Gastrocnemius medialis (tissue), 4 donors: Measurements from ENCODE around the gene METTL23.

Experiments used
- POLR2A ChIP-seq, 2 donors: fragments of 450-650 bp; IDR thresholded peaks; one replicate each; pipeline ENCODE4 v1.6.1; 2017; ENCODE audit warnings: antibody characterized with exemption in 2 of 2, mild to moderate bottlenecking in 2 of 2, moderate library complexity in 2 of 2
- TF ChIP-seq, protein P1 (sequence below), 5 experiments: fragments of 450-650 bp in 3 of 5; fragments of 200-600 bp in 2 of 5; sonication (generic) in 2 of 5; IDR thresholded peaks in 4 of 5; conservative IDR thresholded peaks in 1 of 5; 1 replicate in 4 of 5; 2 replicates in 1 of 5; pipeline ENCODE4 v1.5.1; 2016 to 2019; ENCODE audit warnings: antibody characterized with exemption in 5 of 5, mild to moderate bottlenecking in 3 of 5, moderate library complexity in 3 of 5

DNA sequence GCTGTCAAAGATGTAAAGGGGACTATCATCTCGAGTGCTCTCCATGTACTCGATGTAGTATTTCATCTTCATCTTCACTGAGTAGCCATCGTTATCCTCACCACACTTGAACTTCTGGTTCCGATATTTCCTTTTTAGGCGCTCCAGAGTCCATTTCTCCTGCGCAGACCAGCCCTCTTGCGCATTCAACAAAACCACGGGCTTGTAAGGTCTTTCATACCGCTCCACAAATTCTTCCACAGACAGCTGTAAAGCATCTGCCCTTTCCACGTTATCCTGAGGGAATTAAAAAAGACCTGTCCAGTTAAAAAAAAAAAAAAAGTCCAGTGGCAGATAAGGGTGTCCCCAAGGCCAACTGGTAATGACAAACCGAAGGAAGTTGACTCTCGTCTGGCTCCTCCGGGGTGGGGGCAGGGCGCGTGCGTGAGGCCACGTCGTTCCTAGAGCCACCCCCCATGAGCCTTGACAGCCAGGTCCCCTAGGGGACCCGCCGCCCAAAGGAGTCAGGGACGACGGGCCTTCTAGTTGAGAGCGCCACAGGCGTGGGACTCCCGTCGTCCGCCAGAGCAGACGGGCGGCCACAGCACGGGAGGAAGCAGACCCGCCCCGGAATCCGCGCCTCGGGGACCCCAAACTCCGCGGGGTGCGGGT, 934 bp upstream of the METTL23 start:
- TF ChIP-seq, protein P1, sequence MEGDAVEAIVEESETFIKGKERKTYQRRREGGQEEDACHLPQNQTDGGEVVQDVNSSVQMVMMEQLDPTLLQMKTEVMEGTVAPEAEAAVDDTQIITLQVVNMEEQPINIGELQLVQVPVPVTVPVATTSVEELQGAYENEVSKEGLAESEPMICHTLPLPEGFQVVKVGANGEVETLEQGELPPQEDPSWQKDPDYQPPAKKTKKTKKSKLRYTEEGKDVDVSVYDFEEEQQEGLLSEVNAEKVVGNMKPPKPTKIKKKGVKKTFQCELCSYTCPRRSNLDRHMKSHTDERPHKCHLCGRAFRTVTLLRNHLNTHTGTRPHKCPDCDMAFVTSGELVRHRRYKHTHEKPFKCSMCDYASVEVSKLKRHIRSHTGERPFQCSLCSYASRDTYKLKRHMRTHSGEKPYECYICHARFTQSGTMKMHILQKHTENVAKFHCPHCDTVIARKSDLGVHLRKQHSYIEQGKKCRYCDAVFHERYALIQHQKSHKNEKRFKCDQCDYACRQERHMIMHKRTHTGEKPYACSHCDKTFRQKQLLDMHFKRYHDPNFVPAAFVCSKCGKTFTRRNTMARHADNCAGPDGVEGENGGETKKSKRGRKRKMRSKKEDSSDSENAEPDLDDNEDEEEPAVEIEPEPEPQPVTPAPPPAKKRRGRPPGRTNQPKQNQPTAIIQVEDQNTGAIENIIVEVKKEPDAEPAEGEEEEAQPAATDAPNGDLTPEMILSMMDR (IDR thresholded peaks at IDR 0.05 in 4 of 5, conservative IDR thresholded peaks at IDR 0.05 in 1 of 5) = no peak
- no peak for TF ChIP-seq POLR2A (IDR thresholded peaks at IDR 0.05)
